ENCODE results near the gene MMAB.

MMAB gene

GRCh38 chr12:109587921-109588320, 14.6 kb upstream of the MMAB start:
- no peak overlapping the region for H3K4me3 ChIP-seq (ENCODE audit: low read depth, low read length)
- no peaks in the 10 kb centered on the region for H3K27me3 ChIP-seq (replicated peaks)
- no peak for TF ChIP-seq CTCF (IDR thresholded peaks at IDR 0.05; ENCODE audit: low read depth, low read length, missing control alignments)
- DNase-seq, result no peak
- peaks cover 11% of the 10 kb centered on the region for H3K36me3 ChIP-seq (replicated peaks)
- no peak overlapping the region for H3K27ac ChIP-seq
- in situ Hi-C loops (cut with HindIII; ENCODE audit: low pct_ligation_motif_present, low sequenced_read_pairs), result no loop called here

- in situ Hi-C loops (cut with HindIII; ENCODE audit: low pct_ligation_motif_present, low sequenced_read_pairs), result no loop called here
- Histone ChIP-seq H3K36me3 (replicated peaks) (peaks cover 11% of the 10 kb centered on the region), H3K27ac (no peak overlapping the region), H3K4me3 (ENCODE audit: low read depth, low read length) (no peak overlapping the region), H3K27me3 (replicated peaks) (no peaks in the 10 kb centered on the region)
- no peak for DNase-seq
- no peak for TF ChIP-seq CTCF (IDR thresholded peaks at IDR 0.05; ENCODE audit: low read depth, low read length, missing control alignments)
Measured at GRCh38 chr12:109586385-109587296, 13.3 kb upstream of the MMAB start.

- Histone ChIP-seq H3K27me3 (replicated peaks) (no peaks in the 10 kb centered on the region), H3K27ac (no peak overlapping the region), H3K4me3 (ENCODE audit: low read depth, low read length) (no peak overlapping the region), H3K36me3 (replicated peaks) (peaks cover 27% of the 10 kb centered on the region)
- in situ Hi-C loops (cut with HindIII; ENCODE audit: low pct_ligation_motif_present, low sequenced_read_pairs), result no loop called here
- no peak for TF ChIP-seq CTCF (IDR thresholded peaks at IDR 0.05; ENCODE audit: low read depth, low read length, missing control alignments)
- DNase-seq, result no peak
Measured at GRCh38 chr12:109583733-109584132, 10.4 kb upstream of the MMAB start.

GRCh38 chr12:109582636-109583035, 9.3 kb upstream of the MMAB start:
- in situ Hi-C loops (cut with HindIII; ENCODE audit: low pct_ligation_motif_present, low sequenced_read_pairs), result no loop called here
- peak; percentile 11 for TF ChIP-seq CTCF (IDR thresholded peaks at IDR 0.05; ENCODE audit: low read depth, low read length, missing control alignments)
- no peak for DNase-seq
- no peaks in the 10 kb centered on the region for H3K27me3 ChIP-seq (replicated peaks)
- H3K36me3 ChIP-seq (replicated peaks), result peaks cover 35% of the 10 kb centered on the region
- H3K27ac ChIP-seq, result no peak overlapping the region
- no peak overlapping the region for H3K4me3 ChIP-seq (ENCODE audit: low read depth, low read length)

GRCh38 chr12:109581856-109582255, 8.6 kb upstream of the MMAB start:
- peaks cover 38% of the 10 kb centered on the region for H3K36me3 ChIP-seq (replicated peaks)
- H3K27me3 ChIP-seq (replicated peaks), result no peaks in the 10 kb centered on the region

More at GRCh38 chr12:109581856-109582255, 8.6 kb upstream of the MMAB start:
- Histone ChIP-seq H3K27ac (no peak overlapping the region), H3K4me3 (ENCODE audit: low read depth, low read length) (no peak overlapping the region)
- peak; percentile 27 for DNase-seq
- in situ Hi-C loops (cut with HindIII; ENCODE audit: low pct_ligation_motif_present, low sequenced_read_pairs), result no loop called here
- no peak for TF ChIP-seq CTCF (IDR thresholded peaks at IDR 0.05; ENCODE audit: low read depth, low read length, missing control alignments)

Measured in brain microvascular endothelial cell (primary cell).